IMR-90 (cell line): ENCODE data around the gene ITGB1. TPM values are rescaled to one million over a fixed set of nuclear protein-coding genes. Genes with fewer than 3 reads are reported as not detected.
A peak's percentile ranks its signal among the peaks of the same experiment; 100 is the strongest.

ENCODE experiments used
- ATAC-seq: fragments of 200-7000 bp; cut with Tn5 transposase; 2 replicates; pipeline ENCODE4 v1.9.1; 2020; ENCODE audit warnings: low read depth, mild to moderate bottlenecking, moderate library complexity
- BruUV-seq: library from RNA; stranded (reverse); fragments of 400-500 nt; replicated peaks from 2 replicates; lab custom pipeline; 2021; lab: Mats Ljungman, UMichigan
- CTCF ChIA-PET: fragments of 300-600 bp; formaldehyde crosslinking; extraction: SDS; loops from one replicate; lab custom pipeline; 2021; ENCODE audit warnings: antibody characterized with exemption; lab: Yijun Ruan, JAX
- POLR2A ChIA-PET: fragments of 300-600 bp; sonication (Branson Sonifier 250); formaldehyde crosslinking; loops from one replicate; lab custom pipeline; 2022; ENCODE audit warnings: antibody characterized with exemption; ENCODE audit not compliant: unreplicated experiment; lab: Charles Lee
- DNase-seq: peaks from one replicate; pipeline ENCODE4 v3.0.0; 2013
- H2AFZ ChIP-seq: replicated peaks from 2 replicates; pipeline ENCODE3; 2013; ENCODE audit warnings: low read length, mild to moderate bottlenecking; ENCODE audit not compliant: poor library complexity
- H2AK5ac ChIP-seq: 2 replicates; pipeline ENCODE4 v1.6.1; 2013; ENCODE audit warnings: low read depth, low read length, inconsistent platforms
- H2AK9ac ChIP-seq: replicated peaks from 2 replicates; pipeline ENCODE3; 2013; ENCODE audit warnings: mild to moderate bottlenecking, low read depth, low read length, moderate library complexity; ENCODE audit not compliant: poor library complexity
- H2BK120ac ChIP-seq: 2 replicates; pipeline ENCODE4 v1.6.1; 2013; ENCODE audit warnings: low read depth, low read length, inconsistent platforms
- H2BK15ac ChIP-seq: 3 replicates; pipeline ENCODE4 v1.6.1; 2013; ENCODE audit warnings: low read depth, low read length, inconsistent platforms
- H2BK20ac ChIP-seq: 2 replicates; pipeline ENCODE4 v1.6.1; 2013; ENCODE audit warnings: low read depth, mild to moderate bottlenecking, inconsistent platforms, low read length, moderate library complexity
- H2BK5ac ChIP-seq: 2 replicates; pipeline ENCODE4 v1.6.1; 2013; ENCODE audit warnings: mild to moderate bottlenecking, low read depth, low read length, inconsistent platforms; ENCODE audit not compliant: poor library complexity, severe bottlenecking
- H3K14ac ChIP-seq: replicated peaks from 2 replicates; pipeline ENCODE4 v1.6.1; 2013; ENCODE audit warnings: low read depth, low read length, inconsistent platforms
- H3K18ac ChIP-seq: 2 replicates; pipeline ENCODE4 v1.6.1; 2013; ENCODE audit warnings: low read depth, low read length, control low read depth
- H3K23ac ChIP-seq: 2 replicates; pipeline ENCODE4 v1.6.1; 2013; ENCODE audit warnings: low read depth, low read length, inconsistent platforms
- H3K27ac ChIP-seq: 2 replicates; pipeline ENCODE4 v1.5.1; 2013; ENCODE audit warnings: mild to moderate bottlenecking, control low read depth, low read length; ENCODE audit not compliant: insufficient read depth
- H3K27me3 ChIP-seq: 2 replicates; pipeline ENCODE4 v1.6.1; 2013; ENCODE audit warnings: low read length; ENCODE audit not compliant: control insufficient read depth, insufficient read depth
- H3K36me3 ChIP-seq: 2 replicates; pipeline ENCODE4 v1.6.1; 2013; ENCODE audit warnings: low read length, mixed read lengths; ENCODE audit not compliant: control insufficient read depth, insufficient read depth
- H3K4ac ChIP-seq: 2 replicates; pipeline ENCODE4 v1.6.1; 2013; ENCODE audit warnings: low read depth, low read length, inconsistent platforms
- H3K4me1 ChIP-seq: 2 replicates; pipeline ENCODE4 v1.6.1; 2013; ENCODE audit warnings: low read length, mixed read lengths; ENCODE audit not compliant: control insufficient read depth, insufficient read depth
- H3K4me2 ChIP-seq: 2 replicates; pipeline ENCODE4 v1.6.1; 2013; ENCODE audit warnings: low read depth, mild to moderate bottlenecking, control low read depth, low read length, moderate library complexity
- H3K4me3 ChIP-seq: 2 replicates; pipeline ENCODE4 v1.5.1; 2013; ENCODE audit warnings: low read depth, mild to moderate bottlenecking, control low read depth, low read length, moderate library complexity; ENCODE audit not compliant: insufficient read depth
- H3K56ac ChIP-seq: 2 replicates; pipeline ENCODE4 v1.6.1; 2013; ENCODE audit warnings: low read length, inconsistent platforms; ENCODE audit not compliant: insufficient read depth; ENCODE audit errors: extremely low read depth
- H3K79me1 ChIP-seq, 2 experiments: 2 replicates each; pipeline ENCODE4 v1.6.1; 2013; ENCODE audit warnings: low read length in 2 of 2, inconsistent platforms in 1 of 2, low read depth in 1 of 2
- H3K9ac ChIP-seq: 2 replicates; pipeline ENCODE4 v1.6.1; 2013; ENCODE audit warnings: low read depth, low read length, control low read depth
- H3K9me1 ChIP-seq: 2 replicates; pipeline ENCODE4 v1.6.1; 2013; ENCODE audit warnings: low read length, inconsistent platforms; ENCODE audit not compliant: insufficient read depth
- H3K9me3 ChIP-seq: 2 replicates; pipeline ENCODE4 v1.6.1; 2013; ENCODE audit warnings: low read length; ENCODE audit not compliant: control insufficient read depth, insufficient read depth
- H4K20me1 ChIP-seq: 2 replicates; pipeline ENCODE4 v1.6.1; 2013; ENCODE audit warnings: low read length, inconsistent platforms; ENCODE audit not compliant: insufficient read depth
- H4K5ac ChIP-seq: 2 replicates; pipeline ENCODE4 v1.6.1; 2013; ENCODE audit warnings: mild to moderate bottlenecking, low read depth, low read length, control low read depth
- H4K8ac ChIP-seq, 2 experiments: 2 replicates each; pipeline ENCODE4 v1.6.1; 2013; ENCODE audit warnings: low read depth in 2 of 2, low read length in 2 of 2, control low read depth in 1 of 2, inconsistent platforms in 1 of 2
- H4K91ac ChIP-seq: 2 replicates; pipeline ENCODE4 v1.6.1; 2013; ENCODE audit warnings: low read depth, low read length, inconsistent platforms; ENCODE audit not compliant: insufficient read depth
- BHLHE40 ChIP-seq: fragments of 150-350 bp; IDR thresholded peaks from 2 replicates; pipeline ENCODE4 v1.6.1; 2016; ENCODE audit warnings: mild to moderate bottlenecking, low read depth, low read length
- CEBPB ChIP-seq: IDR thresholded peaks from 2 replicates; pipeline ENCODE4 v1.6.1; 2012; ENCODE audit warnings: low read depth, low read length, improper control_type of control experiment
- CHD1 ChIP-seq: IDR thresholded peaks from 2 replicates; pipeline ENCODE4 v1.6.1; 2012; ENCODE audit warnings: low read depth, low read length, improper control_type of control experiment
- FOS ChIP-seq: fragments of 150-350 bp; IDR thresholded peaks from 2 replicates; pipeline ENCODE4 v1.6.1; 2016; ENCODE audit warnings: low read depth, low read length
- MAZ ChIP-seq: IDR thresholded peaks from 2 replicates; pipeline ENCODE4 v1.6.1; 2012; ENCODE audit warnings: low read depth, mild to moderate bottlenecking, low read length, improper control_type of control experiment, moderate library complexity, borderline replicate concordance
- RCOR1 ChIP-seq: IDR thresholded peaks from 2 replicates; pipeline ENCODE4 v1.6.1; 2012; ENCODE audit warnings: mild to moderate bottlenecking, low read length, improper control_type of control experiment; ENCODE audit not compliant: insufficient replicate concordance
- WGBS, 2 experiments: methylation state at CpG; one replicate each; pipeline versions ENCODE4 v1.1.5 to v1.1.7; 2013; ENCODE audit warnings: missing lambda C conversion rate in 2 of 2; ENCODE audit not compliant: insufficient read length in 1 of 2; ENCODE audit errors: extremely low coverage in 2 of 2; 5-methylcytosine and 5-hydroxymethylcytosine counted together
- dilution Hi-C: fragments of 300-500 bp; cut with HindIII; formaldehyde crosslinking; loops from one replicate; pipeline ENCODE4 v1.14.3; 2018; ENCODE audit warnings: low sequenced_read_pairs; ENCODE audit not compliant: unreplicated experiment
- in situ Hi-C: fragments of 300-500 bp; cut with MboI; formaldehyde crosslinking; loops from 3 replicates; pipeline ENCODE4 v1.14.3; 2019; ENCODE audit warnings: low sequenced_read_pairs, inconsistent platforms, mixed read lengths
- intact Hi-C: fragments of 100-400 bp; cut with micrococcal nuclease; formaldehyde crosslinking; loops from 2 replicates; pipeline ENCODE4 v1.10.0; 2022
- polyA plus RNA-seq, 3 experiments: library from polyadenylated mRNA; depleted of rRNA; stranded (reverse); fragments of >200 nt; gene quantifications; 2 replicates each; pipeline ENCODE4 v1.2.3, GENCODE V29; 2012; ENCODE audit warnings: low replicate concordance in 1 of 3
- total RNA-seq: library from RNA; depleted of rRNA; stranded (reverse); fragments of >200 nt; gene quantifications from 2 replicates; pipeline ENCODE4 v1.2.3, GENCODE V29; 2012
- TF ChIP-seq, protein P1 (sequence below): fragments of 150-350 bp; IDR thresholded peaks from 2 replicates; pipeline ENCODE4 v1.6.1; 2017; ENCODE audit warnings: mild to moderate bottlenecking, antibody characterized with exemption, low read length, low read depth

The ITGB1 gene
- total and polyA plus RNA-seq, 2 of the 4 experiments (the other 2 are of a cell fraction): 1,331 to 2,066 TPM

DNA sequence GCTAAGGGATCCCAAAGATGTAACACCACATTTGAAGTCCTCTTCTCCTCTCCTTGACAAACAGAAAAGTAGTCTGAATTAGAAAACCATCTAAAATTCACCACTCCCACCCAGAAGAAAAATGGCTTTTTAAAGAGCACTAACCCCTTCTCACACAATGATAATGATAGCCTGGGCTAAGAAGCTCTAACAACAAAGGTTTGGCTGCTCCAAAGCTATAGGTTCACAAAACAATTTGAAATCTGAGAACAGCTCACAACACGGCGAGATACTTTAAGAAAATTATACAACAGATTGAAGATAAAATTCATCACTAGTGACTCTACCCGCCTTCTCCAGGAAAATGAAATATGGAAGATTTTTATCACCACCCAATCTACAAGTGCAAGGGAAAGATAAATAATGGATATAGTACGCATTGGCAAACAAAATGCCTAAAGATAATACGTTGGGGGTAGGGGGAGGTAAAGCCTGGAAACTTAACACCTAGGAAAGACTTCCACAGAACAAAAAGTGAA is 7.4 kb downstream of the ITGB1 start:
- Histone ChIP-seq H3K9me1 (peaks cover 8% of the 10 kb centered on the region; the same call in 1 of the 2 replicates), H3K79me1 (peaks cover 0 to 12% of the 10 kb centered on the region in 2 experiments; a peak in 1 of 4 replicates), H2AK9ac (no peak overlapping the region), H3K56ac (no peak overlapping the region), H2BK20ac (no peak overlapping the region), H3K9ac (no peak overlapping the region; the same call in 1 of the 2 replicates), H3K9me3 (no peaks in the 10 kb centered on the region), H3K36me3 (peaks cover 7% of the 10 kb centered on the region), H3K14ac (0 out of 2 replicates have a peak overlapping the region, but pooled peaks have one; percentile 27), H2BK5ac (peak overlapping the region; percentile 58), H4K8ac (no peak overlapping the region), H3K27me3 (no peaks in the 10 kb centered on the region), H2AFZ (no peak overlapping the region), H4K91ac (no peak overlapping the region), H2BK15ac (no peak overlapping the region), H3K4me2 (peak overlapping the region; percentile 94; the same call in 1 of the 2 replicates), H3K23ac (peak overlapping the region; percentile 50; the same call in 1 of the 2 replicates), H2BK120ac (no peak overlapping the region), H3K4me3 (peak overlapping the region; percentile 27; the same call in 1 of the 2 replicates), H3K4ac (no peak overlapping the region), H4K5ac (no peak overlapping the region), H3K4me1 (peaks cover 22% of the 10 kb centered on the region), H4K20me1 (peaks cover 93% of the 10 kb centered on the region), H2AK5ac (no peak overlapping the region), H3K27ac (no peak overlapping the region), H3K18ac (no peak overlapping the region; the same call in 1 of the 2 replicates)
- intact Hi-C loops: loop anchor here (5.0 kb wide), 1 partner anchor 153 kb away; no protein-coding TSS in a partner anchor
- no TSS peak for BruUV-seq
- dilution Hi-C loops: no loop called here
- in situ Hi-C loops: loop anchor here (5.0 kb wide), 1 partner anchor 57 kb away; no protein-coding TSS in a partner anchor
- WGBS, 2 experiments: no CpG with 5 or more reads among the region's 5 CpGs
- ATAC-seq: no peak
- no peak for DNase-seq
- ChIA-PET POLR2A (interaction anchor here (1.1 kb wide), 1 partner anchor 30 kb away, joined by 4 read pairs; no protein-coding TSS in a partner anchor), CTCF (interaction anchor here (1.4 kb wide), 1 partner anchor 58 kb away, joined by 4 read pairs; no protein-coding TSS in a partner anchor)
- TF ChIP-seq, protein P1, sequence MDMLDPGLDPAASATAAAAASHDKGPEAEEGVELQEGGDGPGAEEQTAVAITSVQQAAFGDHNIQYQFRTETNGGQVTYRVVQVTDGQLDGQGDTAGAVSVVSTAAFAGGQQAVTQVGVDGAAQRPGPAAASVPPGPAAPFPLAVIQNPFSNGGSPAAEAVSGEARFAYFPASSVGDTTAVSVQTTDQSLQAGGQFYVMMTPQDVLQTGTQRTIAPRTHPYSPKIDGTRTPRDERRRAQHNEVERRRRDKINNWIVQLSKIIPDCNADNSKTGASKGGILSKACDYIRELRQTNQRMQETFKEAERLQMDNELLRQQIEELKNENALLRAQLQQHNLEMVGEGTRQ: no peak
- no peak for TF ChIP-seq RCOR1
- no peak for TF ChIP-seq CEBPB
- no peak for TF ChIP-seq FOS
- no peak for TF ChIP-seq MAZ
- TF ChIP-seq BHLHE40: no peak
- TF ChIP-seq CHD1: no peak
